Erythroblast (primary cell): Measurements from ENCODE around the gene PYGO2.

Experiments
- GATA1 ChIP-seq: IDR thresholded peaks from 2 replicates; pipeline ENCODE4 v1.6.1; 2011; ENCODE audit warnings: low read depth, mild to moderate bottlenecking, control low read depth, low read length, moderate library complexity
- POLR2A ChIP-seq: IDR thresholded peaks from 2 replicates; pipeline ENCODE4 v1.6.1; 2011; ENCODE audit warnings: mild to moderate bottlenecking, low read length

GRCh38 chr1:154992721-154993571, 31.4 kb upstream of the PYGO2 start:
- TF ChIP-seq POLR2A (no peak), GATA1 (no peak)
